Keratinocyte (primary cell): ENCODE results near the gene SLC7A11. TPM values are rescaled to one million over a fixed set of nuclear protein-coding genes. Genes with fewer than 3 reads are reported as not detected.

Experiments
- DNase-seq: peaks from one replicate; pipeline ENCODE4 v3.0.0-alpha.2; 2011; ENCODE audit warnings: low read depth, missing footprints, low spot score
- FAIRE-seq: peaks from 2 replicates; lab custom pipeline; 2011; peaks lifted over from hg19 to GRCh38; lab: Jason Lieb, UNC
- H2AFZ ChIP-seq: 2 replicates; pipeline ENCODE4 v1.6.0; 2012; ENCODE audit warnings: low read length, control low read depth, inconsistent platforms; ENCODE audit not compliant: control insufficient read depth
- H3K27ac ChIP-seq: 2 replicates; pipeline ENCODE4 v1.5.1; 2011; ENCODE audit warnings: low read length; ENCODE audit not compliant: control insufficient read depth, insufficient read depth
- H3K27me3 ChIP-seq: 3 replicates; pipeline ENCODE4 v1.6.0; 2011; ENCODE audit warnings: low read length; ENCODE audit not compliant: control insufficient read depth, insufficient read depth; ENCODE audit errors: extremely low read depth
- H3K36me3 ChIP-seq, 2 experiments: 2 replicates in 1 of 2; 3 replicates in 1 of 2; pipeline ENCODE4 v1.5.1; 2011; ENCODE audit warnings: low read length in 2 of 2, mild to moderate bottlenecking in 1 of 2; ENCODE audit not compliant: control insufficient read depth in 2 of 2, insufficient read depth in 2 of 2; ENCODE audit errors: extremely low read depth in 1 of 2
- H3K4me1 ChIP-seq: 3 replicates; pipeline ENCODE4 v1.5.1; 2011; ENCODE audit warnings: low read length; ENCODE audit not compliant: control insufficient read depth, insufficient read depth; ENCODE audit errors: extremely low read depth
- H3K4me2 ChIP-seq: 3 replicates; pipeline ENCODE4 v1.6.0; 2011; ENCODE audit warnings: low read depth, low read length; ENCODE audit not compliant: control insufficient read depth, insufficient read depth; ENCODE audit errors: extremely low read depth
- H3K4me3 ChIP-seq, 3 experiments: fragments of 200-600 bp in 1 of 3; sonication (generic) in 1 of 3; 2 replicates in 2 of 3; 3 replicates in 1 of 3; pipeline ENCODE4 v1.5.1; 2011 to 2016; ENCODE audit warnings: low read length in 3 of 3, mild to moderate bottlenecking in 3 of 3, control low read depth in 2 of 3, inconsistent platforms in 1 of 3, low read depth in 1 of 3, mixed read lengths in 1 of 3, mixed run types in 1 of 3, moderate library complexity in 1 of 3; ENCODE audit not compliant: control insufficient read depth in 2 of 3, insufficient read depth in 2 of 3; ENCODE audit errors: extremely low read depth in 1 of 3
- H3K79me2 ChIP-seq: 2 replicates; pipeline ENCODE4 v1.6.0; 2012; ENCODE audit warnings: low read length; ENCODE audit not compliant: control insufficient read depth, insufficient read depth
- H3K9ac ChIP-seq: 3 replicates; pipeline ENCODE4 v1.6.0; 2011; ENCODE audit warnings: low read length; ENCODE audit not compliant: control insufficient read depth, insufficient read depth; ENCODE audit errors: extremely low read depth
- H3K9me1 ChIP-seq: 3 replicates; pipeline ENCODE4 v1.6.0; 2011; ENCODE audit warnings: low read length; ENCODE audit not compliant: control insufficient read depth, insufficient read depth; ENCODE audit errors: extremely low read depth
- H3K9me3 ChIP-seq: 2 replicates; pipeline ENCODE4 v1.5.1; 2012; ENCODE audit warnings: low read depth, low read length; ENCODE audit not compliant: control insufficient read depth
- H4K20me1 ChIP-seq: 3 replicates; pipeline ENCODE4 v1.6.0; 2011; ENCODE audit warnings: low read length; ENCODE audit not compliant: control insufficient read depth, insufficient read depth; ENCODE audit errors: extremely low read depth
- EZH2 ChIP-seq: IDR thresholded peaks from one replicate; pipeline ENCODE4 v1.6.1; 2012; ENCODE audit warnings: inconsistent platforms, mild to moderate bottlenecking, low read length, moderate library complexity
- dilution Hi-C: fragments of 300-500 bp; cut with MboI; formaldehyde crosslinking; loops from one replicate; pipeline ENCODE4 v1.7.0; 2020; ENCODE audit warnings: low sequenced_read_pairs; ENCODE audit not compliant: extremely low pct_ligation_motif_present
- polyA plus RNA-seq, 5 experiments: library from polyadenylated mRNA; depleted of rRNA in 3 of 5; stranded (reverse) in 3 of 5; stranded (forward) in 1 of 5; unstranded in 1 of 5; fragments of >200 nt; gene quantifications; 1 replicate in 1 of 5; 2 replicates in 3 of 5; 3 replicates in 1 of 5; pipeline versions ENCODE4 v1.2.1 to v1.2.3, GENCODE V29; 2011 to 2012; ENCODE audit warnings: missing spikeins in 2 of 5, low read depth in 1 of 5, low replicate concordance in 1 of 5
- TF ChIP-seq, protein P1 (sequence below), 3 experiments: IDR thresholded peaks in 1 of 3; conservative IDR thresholded peaks in 1 of 3; optimal IDR thresholded peaks in 1 of 3; 2 replicates in 2 of 3; 3 replicates in 1 of 3; pipeline versions ENCODE3 to v1.5.1; 2011; ENCODE audit warnings: low read length in 3 of 3, mild to moderate bottlenecking in 3 of 3, moderate library complexity in 2 of 3, control low read depth in 1 of 3, inconsistent platforms in 1 of 3; ENCODE audit not compliant: insufficient read depth in 2 of 3; ENCODE audit errors: extremely low read depth in 1 of 3

The SLC7A11 gene
- polyA plus RNA-seq, 1 donor (not counting 4 experiments of a cell fraction or from before 2014, with no cell fraction given): 8.4 TPM

- no peak overlapping the region for H3K27ac ChIP-seq
- H3K9me3 ChIP-seq: no peaks in the 10 kb centered on the region
- FAIRE-seq: peak; percentile 78
- no peak overlapping the region for H3K9ac ChIP-seq
- no peaks in the 10 kb centered on the region for H3K9me1 ChIP-seq
- no peak overlapping the region for H3K4me3 ChIP-seq
- H3K27me3 ChIP-seq: no peaks in the 10 kb centered on the region
- H3K36me3 ChIP-seq: peaks cover 0 to under 1% of the 10 kb centered on the region in 2 experiments
- no peaks in the 10 kb centered on the region for H3K79me2 ChIP-seq
- dilution Hi-C loops: no loop called here
- H3K4me1 ChIP-seq: peaks cover 11% of the 10 kb centered on the region
- no peaks in the 10 kb centered on the region for H4K20me1 ChIP-seq
- H3K4me2 ChIP-seq: no peak overlapping the region
- H2AFZ ChIP-seq: no peak overlapping the region
- DNase-seq: peak; percentile 19
- TF ChIP-seq, protein P1, sequence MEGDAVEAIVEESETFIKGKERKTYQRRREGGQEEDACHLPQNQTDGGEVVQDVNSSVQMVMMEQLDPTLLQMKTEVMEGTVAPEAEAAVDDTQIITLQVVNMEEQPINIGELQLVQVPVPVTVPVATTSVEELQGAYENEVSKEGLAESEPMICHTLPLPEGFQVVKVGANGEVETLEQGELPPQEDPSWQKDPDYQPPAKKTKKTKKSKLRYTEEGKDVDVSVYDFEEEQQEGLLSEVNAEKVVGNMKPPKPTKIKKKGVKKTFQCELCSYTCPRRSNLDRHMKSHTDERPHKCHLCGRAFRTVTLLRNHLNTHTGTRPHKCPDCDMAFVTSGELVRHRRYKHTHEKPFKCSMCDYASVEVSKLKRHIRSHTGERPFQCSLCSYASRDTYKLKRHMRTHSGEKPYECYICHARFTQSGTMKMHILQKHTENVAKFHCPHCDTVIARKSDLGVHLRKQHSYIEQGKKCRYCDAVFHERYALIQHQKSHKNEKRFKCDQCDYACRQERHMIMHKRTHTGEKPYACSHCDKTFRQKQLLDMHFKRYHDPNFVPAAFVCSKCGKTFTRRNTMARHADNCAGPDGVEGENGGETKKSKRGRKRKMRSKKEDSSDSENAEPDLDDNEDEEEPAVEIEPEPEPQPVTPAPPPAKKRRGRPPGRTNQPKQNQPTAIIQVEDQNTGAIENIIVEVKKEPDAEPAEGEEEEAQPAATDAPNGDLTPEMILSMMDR (optimal IDR thresholded peaks at IDR 0.05 in 1 of 3, IDR thresholded peaks at IDR 0.05 in 1 of 3, conservative IDR thresholded peaks at IDR 0.05 in 1 of 3; ENCODE audit: extremely low read depth in 1 of 3, insufficient read depth in 2 of 3, low read length in 3 of 3): no peak
- no peak for TF ChIP-seq EZH2
These were observed 33.1 kb downstream of the SLC7A11 start for GRCh38 chr4:138209094-138209493.

DNA sequence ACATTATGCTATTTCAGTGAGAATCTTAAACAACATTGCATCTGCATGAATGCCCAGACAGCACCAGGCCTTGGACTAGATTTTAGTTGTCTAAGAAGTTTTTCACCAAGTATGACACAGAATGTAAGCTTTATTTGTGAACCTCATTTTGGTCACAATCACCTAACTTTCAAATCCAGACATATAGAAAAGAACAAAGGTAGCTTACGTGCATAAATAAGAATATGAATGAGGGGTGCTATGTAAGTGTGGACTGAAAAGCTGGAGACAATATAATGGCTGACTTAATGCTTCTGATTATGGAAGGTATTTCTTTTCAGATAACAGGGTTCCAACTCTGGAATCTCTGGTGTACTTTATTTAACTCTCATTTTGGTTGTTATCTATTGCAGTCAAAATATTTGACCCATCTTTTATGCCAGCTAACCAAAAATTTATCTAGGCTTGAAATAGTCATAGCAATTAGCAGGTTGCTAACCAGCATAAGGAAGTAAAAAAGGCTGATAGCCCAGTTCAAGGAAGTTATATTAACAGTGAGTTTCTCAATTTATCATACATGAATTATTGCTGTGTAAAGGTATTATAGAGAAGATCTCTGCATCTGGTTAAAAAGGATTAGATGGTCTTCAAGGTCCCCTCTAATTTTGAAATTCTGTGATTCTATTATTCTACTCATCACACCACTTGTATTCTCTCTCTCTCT is 36.5 kb downstream of the SLC7A11 start:
- no peak overlapping the region for H3K9ac ChIP-seq

More for the DNA sequence above, 36.5 kb downstream of the SLC7A11 start:
- Histone ChIP-seq H3K36me3 (peaks cover 0 to 3% of the 10 kb centered on the region in 2 experiments), H3K27ac (no peak overlapping the region), H3K79me2 (no peaks in the 10 kb centered on the region), H4K20me1 (no peaks in the 10 kb centered on the region), H3K9me3 (no peaks in the 10 kb centered on the region), H3K4me3 (no peak overlapping the region), H3K4me2 (no peak overlapping the region), H3K9me1 (peaks cover 2% of the 10 kb centered on the region), H2AFZ (no peak overlapping the region), H3K4me1 (peaks cover 13% of the 10 kb centered on the region), H3K27me3 (no peaks in the 10 kb centered on the region)
- FAIRE-seq: no peak
- no peak for DNase-seq
- dilution Hi-C loops: no loop called here
- no peak for TF ChIP-seq EZH2
- TF ChIP-seq, protein P1 (optimal IDR thresholded peaks at IDR 0.05 in 1 of 3, IDR thresholded peaks at IDR 0.05 in 1 of 3, conservative IDR thresholded peaks at IDR 0.05 in 1 of 3; ENCODE audit: extremely low read depth in 1 of 3, insufficient read depth in 2 of 3, low read length in 3 of 3): no peak
